Adrenal gland (tissue), 12 donors: ENCODE measurements around the gene HIPK2. TPM values are rescaled to one million over a fixed set of nuclear protein-coding genes. Genes with fewer than 3 reads are reported as not detected.
A peak's percentile ranks its signal among the peaks of the same experiment; 100 is the strongest.

Experiments used
- DNase-seq, 7 donors: peaks; one replicate each; pipeline ENCODE4 v3.0.0-alpha.2; 2019 to 2020
- H3K27ac ChIP-seq, 5 donors: fragments of 200-600 bp; sonication (generic) in 4 of 5; 1 replicate in 3 of 5; 2 replicates in 2 of 5; pipeline versions ENCODE4 v1.5.1 to v1.8.0; 2016 to 2020; ENCODE audit warnings: mild to moderate bottlenecking in 1 of 5
- H3K27me3 ChIP-seq: fragments of 200-600 bp; 2 replicates; pipeline ENCODE4 v1.8.0; 2021
- H3K36me3 ChIP-seq, 2 donors: fragments of 200-600 bp; replicated peaks in 1 of 2; 1 replicate in 1 of 2; 2 replicates in 1 of 2; pipeline versions ENCODE4 v1.5.1 to v1.8.0; 2018 to 2022
- H3K4me1 ChIP-seq, 2 donors: fragments of 200-600 bp; replicated peaks in 1 of 2; 1 replicate in 1 of 2; 2 replicates in 1 of 2; pipeline versions ENCODE4 v1.5.1 to v1.8.0; 2018 to 2021
- H3K4me3 ChIP-seq, 4 donors: fragments of 200-600 bp; sonication (generic) in 3 of 4; one replicate each; pipeline ENCODE4 v1.5.1; 2016 to 2018
- H3K9me3 ChIP-seq, 3 donors: fragments of 200-600 bp; sonication (generic) in 1 of 3; replicated peaks in 1 of 3; 1 replicate in 2 of 3; 2 replicates in 1 of 3; pipeline versions ENCODE4 v1.5.1 to v1.8.0; 2016 to 2021
- CTCF ChIP-seq, 6 experiments: fragments of 450-650 bp in 4 of 6; fragments of 200-600 bp in 2 of 6; sonication (generic) in 1 of 6; IDR thresholded peaks; 1 replicate in 5 of 6; 2 replicates in 1 of 6; pipeline versions ENCODE4 v1.5.1 to v1.8.0; 2016 to 2021; ENCODE audit warnings: antibody characterized with exemption in 6 of 6, mild to moderate bottlenecking in 2 of 6, moderate library complexity in 1 of 6
- POLR2A ChIP-seq, 2 donors: fragments of 450-650 bp; IDR thresholded peaks; one replicate each; pipeline ENCODE4 v1.6.1; 2017; ENCODE audit warnings: antibody characterized with exemption in 2 of 2, mild to moderate bottlenecking in 2 of 2, moderate library complexity in 1 of 2
- WGBS, 4 donors: extraction: QIAGEN DNeasy Blood & Tissue Kit in 2 of 4; methylation state at CpG; one replicate each; pipeline versions ENCODE4 v1.1.5 to v1.1.7; 2013 to 2017; 5-methylcytosine and 5-hydroxymethylcytosine counted together
- intact Hi-C, 2 donors: fragments of 100-400 bp; cut with DNase I; formaldehyde crosslinking; loops; one replicate each; pipeline versions ENCODE4 v1.14.1 to v1.15.0; 2022 to 2023
- polyA plus RNA-seq, 3 donors: library from polyadenylated mRNA; stranded (reverse); fragments of 200-250 nt in 2 of 3; fragments of 350-450 nt in 1 of 3; fragmentation: Illumina TruSeq in 1 of 3; extraction: RNeasy Lipid Tissue Mini Kit (QIAGEN cat#74804) in 1 of 3; gene quantifications; one replicate each; pipeline ENCODE4 v1.2.3, GENCODE V29; 2013 to 2014
- total RNA-seq, 9 donors: library from RNA; depleted of rRNA in 4 of 9; stranded (reverse); fragments of >200 nt in 4 of 9; fragments of 120-200 nt in 1 of 9; fragmentation: NEBNext Ultra II Directional in 1 of 9; extraction: Animal tissue kit (Norgen Biotek cat#: 25700) in 1 of 9; gene quantifications; one replicate each; pipeline versions ENCODE4 v1.1.0 to v1.2.4, GENCODE V29; 2013 to 2023
- donor health status: healthy with polysubstance abuse.
- donor health status: Bipolar disorder and iron deficiency.
- donor health status: DM: yes; HTN: yes; CAD: no.
- donor health status: DM: no; HTN: no; CAD: no.
- donor health status: DM: no; HTN: no; CAD: no.
- donor health status: DM: yes; HTN: yes; CAD: no.

HIPK2 gene
- total and polyA plus RNA-seq, 12 donors: 4.7 to 82.4 (median 49.8) TPM

DNA sequence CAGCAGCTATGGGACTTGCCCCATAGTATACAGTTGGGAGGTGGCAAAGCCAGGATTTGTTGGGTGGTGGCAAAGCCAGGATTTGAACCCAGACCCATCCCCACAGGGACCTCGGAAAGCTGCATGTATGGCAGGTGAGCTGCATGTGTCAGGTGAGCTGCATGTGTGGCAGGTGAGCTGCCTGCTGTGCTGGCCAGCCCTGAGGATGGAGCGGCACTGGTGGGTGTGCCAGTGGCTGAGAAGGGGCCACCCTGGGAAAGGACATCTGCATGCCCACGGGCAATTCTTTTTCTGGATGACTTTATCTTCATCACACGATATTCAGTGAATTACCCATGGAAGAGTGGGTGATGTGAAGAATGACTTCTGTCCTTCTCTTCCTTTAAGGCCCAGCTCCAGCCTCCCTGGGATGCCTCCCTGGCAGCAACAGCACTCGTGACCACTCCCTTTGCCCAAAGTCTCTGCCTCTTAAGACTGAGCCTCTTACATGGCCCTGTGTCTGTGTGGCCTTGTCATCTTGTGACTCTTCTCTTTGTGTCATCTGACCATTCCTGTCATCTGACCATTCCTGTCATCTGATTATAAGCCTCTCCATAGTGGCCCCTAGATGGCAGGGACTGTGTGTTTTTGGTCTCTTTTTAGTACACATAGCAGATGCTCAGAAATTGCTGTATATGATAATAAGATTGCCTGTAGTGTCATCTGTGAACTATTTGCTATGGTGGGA is 229.3 kb downstream of the HIPK2 start:
- no peaks in the 10 kb centered on the region for H3K4me1 ChIP-seq
- DNase-seq: no peak
- WGBS, 4 donors: 73 to 88% (median 81%) methylated on average over 5 of the region's 5 CpGs
- H3K4me3 ChIP-seq: no peak overlapping the region
- TF ChIP-seq POLR2A (IDR thresholded peaks at IDR 0.05): no peak
- no peak for TF ChIP-seq CTCF (IDR thresholded peaks at IDR 0.05)
- H3K9me3 ChIP-seq: no peaks in the 10 kb centered on the region
- H3K36me3 ChIP-seq: no peaks in the 10 kb centered on the region
- intact Hi-C loops: no loop called here
- no peak overlapping the region for H3K27ac ChIP-seq
- no peaks in the 10 kb centered on the region for H3K27me3 ChIP-seq

DNA sequence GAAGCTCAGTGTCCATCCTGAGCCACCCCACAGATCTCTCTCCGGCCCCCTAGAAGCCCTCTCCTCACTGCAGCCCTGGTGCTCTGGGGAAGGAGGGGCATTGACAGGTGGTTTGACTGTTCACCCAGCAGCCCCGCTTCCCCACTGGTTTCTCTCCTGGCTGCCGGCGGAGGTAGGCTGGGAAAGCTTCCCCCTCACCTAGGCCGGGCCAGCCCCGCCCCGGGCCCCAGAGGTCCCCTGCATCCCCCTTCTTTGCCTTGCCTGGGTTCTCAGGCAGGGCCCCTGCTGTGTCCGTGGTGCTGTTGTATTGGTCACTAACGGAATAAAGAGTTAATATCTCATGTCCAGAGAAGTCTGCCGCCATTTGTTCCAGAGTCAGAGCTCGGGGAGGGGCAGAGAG is 233.2 kb downstream of the HIPK2 start:
- DNase-seq: no peak
- intact Hi-C loops: no loop called here
- 83 to 91% (median 86%) methylated on average over 6 to 11 of the region's 11 CpGs for WGBS, 4 donors

GRCh38 chr7:139543801-139544603 is 233.8 kb downstream of the HIPK2 start:
- intact Hi-C loops: no loop called here
- 55 to 88% (median 84%) methylated on average over 3 to 18 of the region's 18 CpGs for WGBS, 4 donors
- DNase-seq: peak in 1 of 7 donors; percentile 10

More for the DNA sequence above, 233.2 kb downstream of the HIPK2 start:
- H3K27me3 ChIP-seq: no peaks in the 10 kb centered on the region
- H3K9me3 ChIP-seq: no peaks in the 10 kb centered on the region
- no peaks in the 10 kb centered on the region for H3K4me1 ChIP-seq
- no peak for TF ChIP-seq CTCF (IDR thresholded peaks at IDR 0.05)
- TF ChIP-seq POLR2A (IDR thresholded peaks at IDR 0.05): no peak
- H3K27ac ChIP-seq: no peak overlapping the region
- H3K4me3 ChIP-seq: no peak overlapping the region
- H3K36me3 ChIP-seq: no peaks in the 10 kb centered on the region

More at GRCh38 chr7:139543801-139544603, 233.8 kb downstream of the HIPK2 start:
- Histone ChIP-seq H3K27me3 (no peaks in the 10 kb centered on the region), H3K36me3 (no peaks in the 10 kb centered on the region), H3K27ac (no peak overlapping the region), H3K9me3 (no peaks in the 10 kb centered on the region), H3K4me1 (no peaks in the 10 kb centered on the region), H3K4me3 (no peak overlapping the region)
- TF ChIP-seq POLR2A (IDR thresholded peaks at IDR 0.05) (no peak), CTCF (IDR thresholded peaks at IDR 0.05) (no peak)
